HepG2 (cell line): ENCODE data around the gene HOXA7. TPM values are rescaled to one million over a fixed set of nuclear protein-coding genes. Genes with fewer than 3 reads are reported as not detected.

Experiments
- ATAC-seq: fragments of 200-7000 bp; cut with Tn5 transposase; 3 replicates; pipeline ENCODE4 v1.9.1; 2020; ENCODE audit warnings: mild to moderate bottlenecking, moderate library complexity
- BruUV-seq: library from RNA; stranded (reverse); fragments of 400-500 nt; replicated peaks from 2 replicates; lab custom pipeline; 2021; lab: Mats Ljungman, UMichigan
- CTCF ChIA-PET: fragments of 300-600 bp; formaldehyde crosslinking; extraction: SDS; loops from one replicate; lab custom pipeline; 2021; ENCODE audit warnings: low total read pairs, inconsistent platforms, low intra/inter-chr PET ratio; lab: Yijun Ruan, JAX
- POLR2A ChIA-PET: fragments of 350-600 bp; sonication (Branson Sonifier 250); formaldehyde crosslinking; loops from one replicate; lab custom pipeline; 2020; ENCODE audit warnings: antibody characterized with exemption, inconsistent platforms; lab: Yijun Ruan, JAX
- DNase-seq: peaks from one replicate; pipeline ENCODE4 v3.0.0-alpha.2; 2015; ENCODE audit warnings: low spot score
- FAIRE-seq: peaks from 3 replicates; lab custom pipeline; 2011; peaks lifted over from hg19 to GRCh38; lab: Jason Lieb, UNC
- H2AFZ ChIP-seq: one replicate; pipeline ENCODE4 v1.6.1; 2011; ENCODE audit warnings: low read length, inconsistent platforms
- H3K27ac ChIP-seq: fragments of 300-600 bp; 3 replicates; pipeline ENCODE4 v1.8.0; 2011; ENCODE audit warnings: mixed run types, mild to moderate bottlenecking, mixed read lengths, low read length, inconsistent platforms; ENCODE audit not compliant: insufficient read depth; ENCODE audit errors: extremely low read length
- H3K27me3 ChIP-seq, 2 experiments: fragments of 200-600 bp in 1 of 2; 2 replicates in 1 of 2; 3 replicates in 1 of 2; pipeline versions ENCODE4 v1.6.0 to v1.8.0; 2011; ENCODE audit warnings: low read length in 2 of 2, mild to moderate bottlenecking in 2 of 2, moderate library complexity in 2 of 2, inconsistent platforms in 1 of 2; ENCODE audit not compliant: insufficient read depth in 2 of 2, control insufficient read depth in 1 of 2
- H3K36me3 ChIP-seq, 2 experiments: fragments of 200-600 bp in 1 of 2; replicated peaks in 1 of 2; 2 replicates in 1 of 2; 3 replicates in 1 of 2; pipeline versions ENCODE4 v1.5.1 to v1.8.0; 2011; ENCODE audit warnings: low read length in 2 of 2, inconsistent platforms in 1 of 2; ENCODE audit not compliant: insufficient read depth in 2 of 2, control insufficient read depth in 1 of 2
- H3K4me1 ChIP-seq: 2 replicates; pipeline ENCODE4 v1.5.1; 2012; ENCODE audit warnings: low read length, inconsistent platforms; ENCODE audit not compliant: insufficient read depth
- H3K4me2 ChIP-seq: 2 replicates; pipeline ENCODE4 v1.6.0; 2011; ENCODE audit warnings: low read depth, low read length, inconsistent platforms
- H3K4me3 ChIP-seq, 3 experiments: fragments of 200-600 bp in 1 of 3; sonication (generic), shearing (Covaris generic) in 1 of 3; replicated peaks in 1 of 3; 2 replicates each; pipeline ENCODE4 v1.5.1; 2011 to 2016; ENCODE audit warnings: low read length in 3 of 3, inconsistent platforms in 2 of 3, low read depth in 2 of 3, mild to moderate bottlenecking in 2 of 3, control low read depth in 1 of 3, mixed read lengths in 1 of 3; ENCODE audit not compliant: insufficient read depth in 1 of 3
- H3K79me2 ChIP-seq: one replicate; pipeline ENCODE4 v1.6.1; 2011; ENCODE audit warnings: low read length, inconsistent platforms; ENCODE audit not compliant: insufficient read depth
- H3K9ac ChIP-seq: 2 replicates; pipeline ENCODE4 v1.6.0; 2011; ENCODE audit warnings: mild to moderate bottlenecking, low read depth, low read length, inconsistent platforms; ENCODE audit not compliant: insufficient read depth
- H3K9me3 ChIP-seq: 2 replicates; pipeline ENCODE4 v1.5.1; 2012; ENCODE audit warnings: mild to moderate bottlenecking, low read length
- H4K20me1 ChIP-seq: 2 replicates; pipeline ENCODE4 v1.6.0; 2011; ENCODE audit warnings: inconsistent platforms, mild to moderate bottlenecking, low read length, moderate library complexity; ENCODE audit not compliant: insufficient read depth
- FOXA1 ChIP-seq, 2 experiments: fragments of 450-650 bp in 1 of 2; sonication (generic) in 1 of 2; formaldehyde crosslinking in 1 of 2; IDR thresholded peaks; 2 replicates each; pipeline versions ENCODE4 v1.4.0 to v1.6.1; 2016 to 2020; ENCODE audit warnings: missing genetic modification reagents in 1 of 2
- GMEB1 ChIP-seq: sonication (generic); formaldehyde crosslinking; IDR thresholded peaks from 2 replicates; pipeline ENCODE4 v1.5.1; 2020; ENCODE audit warnings: missing genetic modification reagents, mild to moderate bottlenecking, borderline replicate concordance
- NFIC ChIP-seq: IDR thresholded peaks from 2 replicates; pipeline ENCODE4 v1.6.1; 2012; ENCODE audit warnings: mild to moderate bottlenecking, low read length, inconsistent platforms
- NFYB ChIP-seq: sonication (generic); formaldehyde crosslinking; IDR thresholded peaks from 2 replicates; pipeline ENCODE4 v1.4.0; 2020; ENCODE audit warnings: missing genetic modification reagents
- NR2F2 ChIP-seq: IDR thresholded peaks from 2 replicates; pipeline ENCODE4 v1.6.1; 2012; ENCODE audit warnings: low read depth, inconsistent platforms, borderline replicate concordance
- SAP130 ChIP-seq: IDR thresholded peaks from 2 replicates; pipeline ENCODE4 v1.6.1; 2016; ENCODE audit warnings: low read depth
- ZMAT5 ChIP-seq: sonication (generic); formaldehyde crosslinking; IDR thresholded peaks from 2 replicates; pipeline ENCODE4 v1.5.0; 2020; ENCODE audit warnings: mild to moderate bottlenecking, low read depth, missing genetic modification reagents, borderline replicate concordance
- WGBS: methylation state at CpG from one replicate; pipeline ENCODE4 v1.1.6; 2017; ENCODE audit warnings: low lambda C conversion rate; 5-methylcytosine and 5-hydroxymethylcytosine counted together
- in situ Hi-C: cut with HindIII; loops from 2 replicates; pipeline ENCODE4 v1.10.0; 2017; ENCODE audit warnings: low pct_unique_long_range_greater_than_20kb; ENCODE audit not compliant: extremely low pct_ligation_motif_present
- intact Hi-C: fragments of 100-400 bp; cut with micrococcal nuclease; formaldehyde crosslinking; loops from one replicate; pipeline ENCODE4 v1.10.0; 2022; ENCODE audit not compliant: unreplicated experiment
- polyA plus RNA-seq, 8 experiments: library from polyadenylated mRNA; depleted of rRNA in 3 of 8; stranded (reverse) in 7 of 8; unstranded in 1 of 8; fragments of >200 nt; fragmentation: Illumina TruSeq in 4 of 8; extraction: Trizol in 4 of 8; gene quantifications; 2 replicates each; pipeline versions ENCODE4 v1.2.1 to v1.2.3, GENCODE V29; 2011 to 2016; ENCODE audit warnings: low read depth in 4 of 8, missing spikeins in 1 of 8, mixed read lengths in 1 of 8; ENCODE audit not compliant: insufficient read depth in 1 of 8
- total RNA-seq, 5 experiments: library from RNA; depleted of rRNA; stranded (reverse); fragments of >200 nt; fragmentation: Illumina TruSeq; extraction: Trizol; gene quantifications; 2 replicates each; pipeline ENCODE4 v1.2.3, GENCODE V29; 2016; ENCODE audit warnings: low read depth in 1 of 5

Gene HOXA7
- total and polyA plus RNA-seq, 2 of the 13 experiments (the other 11 are each of a cell fraction or from before 2014, with no cell fraction given): 0.05 TPM; not detected in 1

DNA sequence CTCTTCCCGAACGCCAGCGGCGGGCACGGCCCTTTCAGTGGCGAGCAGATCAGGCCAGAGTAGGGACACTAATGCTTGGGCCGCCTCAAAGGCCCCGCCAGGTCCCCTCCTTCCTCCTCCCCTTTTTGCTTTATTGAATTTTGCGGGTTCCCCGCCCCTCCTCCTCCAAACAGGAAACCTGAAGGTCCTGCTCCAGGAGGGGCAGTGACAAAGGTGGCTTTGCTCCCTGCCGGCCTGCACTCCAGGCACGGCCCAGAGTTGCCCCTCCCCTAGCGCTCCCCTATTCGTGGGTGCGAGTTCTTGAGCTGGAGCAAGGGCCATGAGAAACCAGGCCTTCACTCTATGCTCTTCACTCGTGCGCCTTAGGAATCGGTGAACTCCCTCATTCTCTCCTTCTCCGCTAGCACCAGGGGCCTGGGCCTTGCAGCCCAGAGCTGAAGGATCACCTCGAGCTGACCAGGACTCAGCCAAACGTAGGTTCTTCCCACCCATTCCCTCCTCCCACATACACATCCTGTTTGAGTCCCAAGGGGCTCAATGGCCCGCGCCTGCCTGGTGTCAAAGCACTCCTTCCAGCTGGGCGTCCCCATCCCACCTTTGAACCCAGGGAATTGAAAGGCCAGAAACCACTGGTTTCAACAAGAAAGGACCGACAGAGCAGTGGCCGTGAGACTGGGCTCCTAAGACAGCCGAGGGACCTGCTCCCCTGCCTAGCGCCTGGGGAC lies 8.3 kb downstream of the HOXA7 start (continued):
- TF ChIP-seq ZMAT5 (no peak), SAP130 (CRISPR knock-in tag) (0 out of 2 replicates have a peak, but pooled peaks have one; percentile 3), GMEB1 (CRISPR knock-in tag) (no peak), NFIC (no peak)
- TF ChIP-seq, all 625 proteins: peak for 9

- H3K9me3 ChIP-seq: no peaks in the 10 kb centered on the region
- peak within 1 kb of the TSS in 2 of 3 experiments; percentile 80 to 88; a peak in 2 of 6 replicates for H3K4me3 ChIP-seq
- no peak within 1 kb of the TSS for H2AFZ ChIP-seq
- peaks cover 36% of the 10 kb centered on the region for H3K4me1 ChIP-seq
- ChIA-PET CTCF (no interaction called here), POLR2A (no interaction called here)
- peak within 1 kb of the TSS; percentile 88 for H3K4me2 ChIP-seq
- no peak within 1 kb of the TSS for H3K9ac ChIP-seq
- intact Hi-C loops: no loop called here
- in situ Hi-C loops: no loop called here
- peaks cover 0 to 13% of the 10 kb centered on the region in 2 experiments; a peak in 2 of 5 replicates for H3K27me3 ChIP-seq
- H3K27ac ChIP-seq: no peak within 1 kb of the TSS
- FAIRE-seq (no peak), DNase-seq (no peak), ATAC-seq (no peak)
- no TSS peak for BruUV-seq
- no peaks in the 10 kb centered on the region for H4K20me1 ChIP-seq
- H3K36me3 ChIP-seq: no peaks in the 10 kb centered on the region; a peak in 2 of 5 replicates
- TF ChIP-seq NR2F2 (no peak), NFYB (CRISPR knock-in tag) (no peak), FOXA1 (IDR thresholded peaks at IDR 0.05) (no peak), FOXA1 (CRISPR knock-in tag; IDR thresholded peaks at IDR 0.05) (no peak)
- WGBS: 95% methylated on average over 37 of the region's 63 CpGs
- peaks cover 5% of the 10 kb centered on the region for H3K79me2 ChIP-seq
These were observed 9.1 kb downstream of the HOXA7 start, which contains the start of gene HOXA6 for GRCh38 chr7:27147199-27148030. Gene HOXA6 (minus strand): TSS chr7:27147774. CDS start chr7:27147749, 25 bp downstream.
